HepG2 (cell line): ENCODE data around the gene PLIN4. TPM values are rescaled to one million over a fixed set of nuclear protein-coding genes. Genes with fewer than 3 reads are reported as not detected.
A peak's percentile ranks its signal among the peaks of the same experiment; 100 is the strongest.

Experiments used
- E2F1 ChIP-seq: sonication (generic); formaldehyde crosslinking; IDR thresholded peaks from 2 replicates; pipeline ENCODE4 v1.5.0; 2020; ENCODE audit warnings: missing genetic modification reagents
- HMGXB3 ChIP-seq: sonication (generic); formaldehyde crosslinking; IDR thresholded peaks from 2 replicates; pipeline ENCODE4 v1.4.0; 2020; ENCODE audit warnings: missing genetic modification reagents, borderline replicate concordance
- JARID2 ChIP-seq: sonication (generic); formaldehyde crosslinking; IDR thresholded peaks from 2 replicates; pipeline ENCODE4 v1.8.1; 2023; ENCODE audit warnings: missing genetic modification reagents, inconsistent platforms; ENCODE audit not compliant: insufficient replicate concordance
- MED1 ChIP-seq: sonication (generic); formaldehyde crosslinking; IDR thresholded peaks from 2 replicates; pipeline ENCODE4 v1.4.0; 2020; ENCODE audit warnings: missing genetic modification reagents
- NFKBIZ ChIP-seq: IDR thresholded peaks from 2 replicates; pipeline ENCODE4 v1.6.1; 2018; ENCODE audit warnings: missing genetic modification reagents, missing compliant biosample characterization
- NRL ChIP-seq: sonication (generic); formaldehyde crosslinking; IDR thresholded peaks from 2 replicates; pipeline ENCODE4 v1.5.0; 2020; ENCODE audit warnings: missing genetic modification reagents, mild to moderate bottlenecking, moderate library complexity, borderline replicate concordance
- POLR2AphosphoS2 ChIP-seq: IDR thresholded peaks from 2 replicates; pipeline ENCODE4 v1.6.1; 2011; ENCODE audit warnings: low read depth, low read length, improper control_type of control experiment
- RAD51 ChIP-seq: fragments of 450-650 bp; IDR thresholded peaks from 2 replicates; pipeline ENCODE4 v1.6.1; 2016; ENCODE audit warnings: borderline replicate concordance
- RARA ChIP-seq: IDR thresholded peaks from 2 replicates; pipeline ENCODE4 v1.6.1; 2016; ENCODE audit warnings: missing genetic modification reagents, missing compliant biosample characterization
- RBM39 ChIP-seq: fragments of 200-400 bp; formaldehyde crosslinking; IDR thresholded peaks from one replicate; pipeline ENCODE4 v1.6.1; 2018; ENCODE audit warnings: antibody characterized with exemption, mild to moderate bottlenecking, low read depth, low read length; ENCODE audit not compliant: poor library complexity, severe bottlenecking
- STAG1 ChIP-seq: sonication (generic); formaldehyde crosslinking; IDR thresholded peaks from 2 replicates; pipeline ENCODE4 v1.4.0; 2020; ENCODE audit warnings: missing genetic modification reagents
- TBP ChIP-seq: sonication (generic); formaldehyde crosslinking; IDR thresholded peaks from 2 replicates; pipeline ENCODE4 v1.5.0; 2020; ENCODE audit warnings: missing genetic modification reagents
- ZBTB37 ChIP-seq: sonication (generic); formaldehyde crosslinking; IDR thresholded peaks from 2 replicates; pipeline ENCODE4 v1.4.0; 2020; ENCODE audit warnings: mild to moderate bottlenecking, missing genetic modification reagents
- ZHX1 ChIP-seq: sonication (generic); formaldehyde crosslinking; IDR thresholded peaks from 2 replicates; pipeline ENCODE4 v1.8.1; 2022; ENCODE audit warnings: low read depth, mild to moderate bottlenecking, missing genetic modification reagents
- ZNF180 ChIP-seq: sonication (generic); formaldehyde crosslinking; IDR thresholded peaks from 2 replicates; pipeline ENCODE4 v1.4.0; 2020; ENCODE audit warnings: low read depth, missing genetic modification reagents, borderline replicate concordance
- ZNF34 ChIP-seq: sonication (generic); formaldehyde crosslinking; IDR thresholded peaks from 2 replicates; pipeline ENCODE4 v1.4.0; 2020; ENCODE audit warnings: mild to moderate bottlenecking, missing genetic modification reagents, borderline replicate concordance
- ZNF460 ChIP-seq: sonication (generic); formaldehyde crosslinking; IDR thresholded peaks from 2 replicates; pipeline ENCODE4 v1.5.1; 2020; ENCODE audit warnings: missing genetic modification reagents, mild to moderate bottlenecking, borderline replicate concordance
- ZNF816 ChIP-seq: sonication (generic); formaldehyde crosslinking; IDR thresholded peaks from 2 replicates; pipeline ENCODE4 v1.8.0; 2022; ENCODE audit warnings: missing genetic modification reagents, mild to moderate bottlenecking, borderline replicate concordance
- polyA plus RNA-seq, 8 experiments: library from polyadenylated mRNA; depleted of rRNA in 3 of 8; stranded (reverse) in 7 of 8; unstranded in 1 of 8; fragments of >200 nt; fragmentation: Illumina TruSeq in 4 of 8; extraction: Trizol in 4 of 8; gene quantifications; 2 replicates each; pipeline versions ENCODE4 v1.2.1 to v1.2.3, GENCODE V29; 2011 to 2016; ENCODE audit warnings: low read depth in 4 of 8, missing spikeins in 1 of 8, mixed read lengths in 1 of 8; ENCODE audit not compliant: insufficient read depth in 1 of 8
- total RNA-seq, 5 experiments: library from RNA; depleted of rRNA; stranded (reverse); fragments of >200 nt; fragmentation: Illumina TruSeq; extraction: Trizol; gene quantifications; 2 replicates each; pipeline ENCODE4 v1.2.3, GENCODE V29; 2016; ENCODE audit warnings: low read depth in 1 of 5

The PLIN4 gene
- total and polyA plus RNA-seq, 2 of the 13 experiments (the other 11 are each of a cell fraction or from before 2014, with no cell fraction given): 1.1 to 1.3 TPM

GRCh38 chr19:4523306-4524110 is 5.2 kb upstream of the PLIN4 start (continued):
- TF ChIP-seq HMGXB3 (no peak), ZHX1 (CRISPR knock-in tag) (peak; percentile 41; the same call in 1 of the 2 replicates), STAG1 (CRISPR knock-in tag) (peak; percentile 68), NRL (CRISPR knock-in tag) (no peak), ZNF180 (CRISPR knock-in tag) (no peak), ZNF460 (no peak), NFKBIZ (CRISPR knock-in tag) (no peak), E2F1 (CRISPR knock-in tag) (no peak), RARA (CRISPR knock-in tag) (peak; percentile 94), MED1 (peak; percentile 70), RBM39 (no peak), JARID2 (peak; percentile 46), POLR2AphosphoS2 (no peak), ZNF816 (CRISPR knock-in tag) (no peak), TBP (CRISPR knock-in tag) (no peak), RAD51 (no peak), ZBTB37 (CRISPR knock-in tag) (no peak), ZNF34 (no peak)
